Trophoblast cell (in vitro differentiated cells and primary cell): ENCODE results near the gene UBA6.

Experiments
- DNase-seq, 2 donors: peaks; one replicate each; pipeline ENCODE4 v3.0.0-alpha.2; 2016
- H2AFZ ChIP-seq: 2 replicates; pipeline ENCODE4 v1.6.1; 2013; ENCODE audit warnings: low read length, moderate library complexity, mild to moderate bottlenecking; ENCODE audit not compliant: insufficient read depth, poor library complexity
- H2AK5ac ChIP-seq: 2 replicates; pipeline ENCODE4 v1.6.1; 2013; ENCODE audit warnings: mild to moderate bottlenecking, low read length
- H2BK120ac ChIP-seq: 2 replicates; pipeline ENCODE4 v1.6.1; 2013; ENCODE audit warnings: low read length, mild to moderate bottlenecking, moderate library complexity; ENCODE audit not compliant: insufficient read depth, poor library complexity
- H2BK12ac ChIP-seq: 2 replicates; pipeline ENCODE4 v1.6.1; 2013; ENCODE audit warnings: mild to moderate bottlenecking, low read length, moderate library complexity
- H2BK5ac ChIP-seq: 2 replicates; pipeline ENCODE4 v1.6.1; 2013; ENCODE audit warnings: low read length, low read depth, moderate library complexity, mild to moderate bottlenecking; ENCODE audit not compliant: poor library complexity
- H3K14ac ChIP-seq: 2 replicates; pipeline ENCODE4 v1.6.1; 2013; ENCODE audit warnings: mild to moderate bottlenecking, low read length
- H3K18ac ChIP-seq: 2 replicates; pipeline ENCODE4 v1.6.1; 2013; ENCODE audit warnings: mild to moderate bottlenecking, low read length
- H3K23ac ChIP-seq: 2 replicates; pipeline ENCODE4 v1.6.1; 2013; ENCODE audit warnings: low read length
- H3K27ac ChIP-seq: 2 replicates; pipeline ENCODE4 v1.5.1; 2013; ENCODE audit warnings: low read depth, mild to moderate bottlenecking, inconsistent platforms, low read length, moderate library complexity
- H3K27me3 ChIP-seq: 2 replicates; pipeline ENCODE4 v1.6.1; 2013; ENCODE audit warnings: inconsistent platforms, mild to moderate bottlenecking, low read length, moderate library complexity; ENCODE audit not compliant: insufficient read depth
- H3K36me3 ChIP-seq, 2 experiments: 1 replicate in 1 of 2; 2 replicates in 1 of 2; pipeline ENCODE4 v1.6.1; 2013; ENCODE audit warnings: low read length in 2 of 2, mild to moderate bottlenecking in 2 of 2, moderate library complexity in 1 of 2; ENCODE audit not compliant: insufficient read depth in 2 of 2, control insufficient read depth in 1 of 2
- H3K4ac ChIP-seq: 2 replicates; pipeline ENCODE4 v1.6.1; 2013; ENCODE audit warnings: low read depth, mild to moderate bottlenecking, low read length, moderate library complexity
- H3K4me1 ChIP-seq, 2 experiments: 1 replicate in 1 of 2; 2 replicates in 1 of 2; pipeline ENCODE4 v1.6.1; 2013; ENCODE audit warnings: low read length in 2 of 2, mild to moderate bottlenecking in 2 of 2, moderate library complexity in 1 of 2; ENCODE audit not compliant: insufficient read depth in 2 of 2, control insufficient read depth in 1 of 2
- H3K4me2 ChIP-seq: 2 replicates; pipeline ENCODE4 v1.6.1; 2013; ENCODE audit warnings: inconsistent platforms, mild to moderate bottlenecking, low read length, moderate library complexity
- H3K4me3 ChIP-seq: 2 replicates; pipeline ENCODE4 v1.5.1; 2013; ENCODE audit warnings: mild to moderate bottlenecking, low read depth, low read length, inconsistent platforms
- H3K79me1 ChIP-seq: one replicate; pipeline ENCODE4 v1.6.1; 2013; ENCODE audit warnings: low read length
- H3K79me2 ChIP-seq: 2 replicates; pipeline ENCODE4 v1.6.1; 2013; ENCODE audit warnings: low read length, mild to moderate bottlenecking; ENCODE audit not compliant: control insufficient read depth, insufficient read depth, poor library complexity
- H3K9ac ChIP-seq: 2 replicates; pipeline ENCODE4 v1.6.1; 2013; ENCODE audit warnings: mild to moderate bottlenecking, low read length
- H3K9me3 ChIP-seq: 2 replicates; pipeline ENCODE4 v1.6.1; 2013; ENCODE audit warnings: low read depth, mild to moderate bottlenecking, control low read depth, inconsistent platforms, low read length; ENCODE audit not compliant: insufficient read depth
- H4K12ac ChIP-seq: 2 replicates; pipeline ENCODE4 v1.6.1; 2013; ENCODE audit warnings: low read depth, mild to moderate bottlenecking, low read length, moderate library complexity
- H4K8ac ChIP-seq: 2 replicates; pipeline ENCODE4 v1.6.1; 2013; ENCODE audit warnings: low read depth, mild to moderate bottlenecking, low read length, moderate library complexity
- H4K91ac ChIP-seq: one replicate; pipeline ENCODE4 v1.6.1; 2013; ENCODE audit warnings: low read depth, mild to moderate bottlenecking, low read length, moderate library complexity
- WGBS: extraction: QIAGEN DNeasy Blood & Tissue Kit; methylation state at CpG from one replicate; pipeline ENCODE4 v1.1.7; 2013; ENCODE audit warnings: missing lambda C conversion rate; ENCODE audit not compliant: insufficient read length, insufficient coverage; ENCODE audit errors: extremely low coverage; 5-methylcytosine and 5-hydroxymethylcytosine counted together

The UBA6 gene

DNA sequence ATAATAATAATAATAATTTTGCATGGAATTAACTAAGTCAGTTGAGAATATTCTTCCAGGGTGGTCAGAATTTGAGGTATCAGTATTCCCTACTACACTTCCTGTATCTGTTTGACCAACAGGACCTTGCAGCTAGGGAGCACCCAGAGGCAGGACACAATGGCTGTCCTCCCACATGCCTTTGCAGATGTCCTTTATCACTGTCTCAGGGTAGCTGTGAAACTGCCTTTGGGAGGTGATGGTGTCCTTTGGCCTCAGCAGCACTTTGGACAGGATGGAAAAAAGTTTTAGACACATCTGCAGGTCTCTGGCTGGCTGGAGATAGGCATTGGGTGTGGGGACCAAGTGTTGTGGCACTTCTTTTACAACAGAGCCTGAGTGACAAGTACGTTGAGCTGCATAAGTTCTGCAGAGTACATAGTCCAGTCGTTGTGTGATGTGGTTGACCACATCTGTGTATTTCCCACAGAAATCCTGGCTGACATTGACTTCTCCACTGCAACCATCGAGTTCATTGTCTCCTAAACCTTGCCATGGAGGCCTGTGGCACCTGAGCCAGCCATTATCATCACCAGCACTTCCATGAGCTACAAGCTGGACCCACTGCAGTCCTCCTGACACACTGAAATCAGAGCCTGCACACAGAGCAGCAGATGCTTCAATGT, 19.1 kb upstream of the UBA6 start:
- H2AFZ ChIP-seq = no peak overlapping the region
- no CpG with 5 or more reads among the region's 3 CpGs for WGBS

DNA sequence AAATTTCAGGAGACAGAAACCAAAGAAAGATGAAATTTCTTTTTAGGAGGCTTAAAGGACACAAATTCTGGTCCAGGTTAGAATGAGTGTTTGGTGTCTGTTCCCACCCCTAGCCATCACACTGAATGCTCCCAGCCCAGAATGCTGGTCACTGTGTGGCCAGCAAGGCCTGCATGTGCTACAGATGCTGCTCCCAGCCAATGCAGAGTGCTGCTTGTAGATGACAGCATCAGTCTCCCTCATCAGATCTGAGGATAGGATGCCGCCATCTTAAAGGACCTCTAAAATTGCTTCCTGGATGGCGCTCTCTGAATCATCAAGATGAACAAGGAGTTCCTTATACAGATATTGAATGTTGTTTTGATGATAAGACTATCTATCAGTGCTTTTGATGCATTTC, 17.9 kb upstream of the UBA6 start:
- no peak overlapping the region for H3K4me2 ChIP-seq
- H2BK12ac ChIP-seq = no peak overlapping the region
- no peak overlapping the region for H2BK120ac ChIP-seq
- H3K79me2 ChIP-seq = no peaks in the 10 kb centered on the region
- peak overlapping the region; percentile 15 for H4K91ac ChIP-seq
- no peak overlapping the region for H3K4ac ChIP-seq
- H3K79me1 ChIP-seq = peaks cover 3% of the 10 kb centered on the region
- no CpG with 5 or more reads among the region's 2 CpGs for WGBS
- H4K12ac ChIP-seq = no peak overlapping the region
- H2BK5ac ChIP-seq = no peak overlapping the region
- peaks cover 10 to 17% of the 10 kb centered on the region in 2 experiments for H3K4me1 ChIP-seq
- H4K8ac ChIP-seq = no peak overlapping the region
- H3K36me3 ChIP-seq = peaks cover 4 to 5% of the 10 kb centered on the region in 2 experiments
- no peak overlapping the region for H2AK5ac ChIP-seq
- H3K27me3 ChIP-seq = no peaks in the 10 kb centered on the region
- H3K27ac ChIP-seq = no peak overlapping the region
- no peak for DNase-seq
- no peak overlapping the region for H2AFZ ChIP-seq
- H3K4me3 ChIP-seq = no peak overlapping the region
- H3K14ac ChIP-seq = no peak overlapping the region
- H3K9me3 ChIP-seq = peaks cover 1% of the 10 kb centered on the region
- no peak overlapping the region for H3K18ac ChIP-seq
- no peak overlapping the region for H3K9ac ChIP-seq
- H3K23ac ChIP-seq = no peak overlapping the region

More for the DNA sequence above, 19.1 kb upstream of the UBA6 start:
- H3K9me3 ChIP-seq = peaks cover 3% of the 10 kb centered on the region
- peaks cover 3% of the 10 kb centered on the region for H3K79me1 ChIP-seq
- no peak overlapping the region for H4K91ac ChIP-seq
- H2BK5ac ChIP-seq = no peak overlapping the region
- H3K9ac ChIP-seq = no peak overlapping the region
- H3K18ac ChIP-seq = no peak overlapping the region
- H3K27ac ChIP-seq = no peak overlapping the region
- peaks cover 4 to 5% of the 10 kb centered on the region in 2 experiments for H3K36me3 ChIP-seq
- no peak overlapping the region for H4K12ac ChIP-seq
- H3K4ac ChIP-seq = no peak overlapping the region
- no peaks in the 10 kb centered on the region for H3K27me3 ChIP-seq
- H3K4me2 ChIP-seq = no peak overlapping the region
- H2BK120ac ChIP-seq = no peak overlapping the region
- H3K14ac ChIP-seq = no peak overlapping the region
- peaks cover 7 to 14% of the 10 kb centered on the region in 2 experiments for H3K4me1 ChIP-seq
- H2AK5ac ChIP-seq = no peak overlapping the region
- DNase-seq = no peak
- H4K8ac ChIP-seq = no peak overlapping the region
- no peak overlapping the region for H2BK12ac ChIP-seq
- H3K4me3 ChIP-seq = no peak overlapping the region
- no peaks in the 10 kb centered on the region for H3K79me2 ChIP-seq
- H3K23ac ChIP-seq = no peak overlapping the region

DNA sequence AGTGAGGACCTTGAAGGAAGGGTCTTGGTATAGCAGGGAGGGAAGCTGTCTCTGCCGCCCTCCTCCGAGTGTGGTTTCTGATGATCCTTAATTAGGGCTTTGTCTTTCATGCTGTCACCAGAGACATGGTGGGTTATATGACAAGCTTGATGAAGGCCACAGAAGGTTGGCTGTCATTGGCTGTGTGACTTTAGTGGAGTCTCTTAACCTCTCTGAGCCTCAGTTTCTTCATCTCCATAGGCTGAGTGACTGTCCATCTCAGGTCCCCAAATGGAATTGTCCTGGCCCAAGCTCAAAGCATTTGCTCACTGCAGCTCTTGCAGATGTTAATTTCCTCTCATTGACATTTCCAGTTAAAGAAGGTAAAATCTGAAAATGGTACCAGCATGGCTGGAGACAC, 16.6 kb upstream of the UBA6 start:
- Histone ChIP-seq H3K79me1 (peaks cover 5% of the 10 kb centered on the region), H2BK120ac (no peak overlapping the region), H3K79me2 (no peaks in the 10 kb centered on the region), H3K27ac (no peak overlapping the region), H2BK5ac (no peak overlapping the region), H3K4me3 (no peak overlapping the region), H4K12ac (no peak overlapping the region), H3K9me3 (no peaks in the 10 kb centered on the region), H3K27me3 (no peaks in the 10 kb centered on the region), H3K14ac (no peak overlapping the region), H2AK5ac (no peak overlapping the region), H3K4me1 (peaks cover 22 to 25% of the 10 kb centered on the region in 2 experiments), H2BK12ac (no peak overlapping the region), H3K36me3 (peaks cover 4 to 5% of the 10 kb centered on the region in 2 experiments), H2AFZ (no peak overlapping the region), H3K4ac (no peak overlapping the region), H4K8ac (no peak overlapping the region), H3K9ac (no peak overlapping the region), H4K91ac (no peak overlapping the region), H3K4me2 (no peak overlapping the region), H3K18ac (no peak overlapping the region), H3K23ac (no peak overlapping the region)
- no CpG with 5 or more reads among the region's 2 CpGs for WGBS
- DNase-seq = no peak

DNA sequence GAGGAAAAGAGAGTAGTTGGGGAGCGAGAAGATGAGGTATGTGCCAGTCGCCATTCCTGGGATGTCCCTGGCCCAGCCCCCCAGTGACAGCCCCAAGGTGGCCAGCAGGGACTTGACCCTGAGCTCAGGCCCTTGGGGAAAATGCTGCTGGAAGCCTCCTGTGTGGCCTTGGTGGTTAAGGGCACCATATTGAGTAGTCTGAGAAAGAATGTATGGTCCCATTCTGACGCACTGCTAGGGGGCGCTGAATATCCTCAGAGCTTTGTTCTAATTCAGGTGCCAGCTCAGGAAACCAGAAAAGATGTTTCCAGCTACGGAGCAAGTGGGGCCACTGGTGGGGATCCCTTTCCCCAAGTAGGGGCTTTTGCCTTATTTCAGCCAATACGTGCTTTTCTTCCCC, 14.0 kb upstream of the UBA6 start:
- peaks cover 19% of the 10 kb centered on the region in 2 experiments for H3K4me1 ChIP-seq
- H3K14ac ChIP-seq = no peak overlapping the region

More for the DNA sequence above, 14.0 kb upstream of the UBA6 start:
- Histone ChIP-seq H4K91ac (no peak overlapping the region), H3K23ac (no peak overlapping the region), H3K27ac (no peak overlapping the region), H2AK5ac (no peak overlapping the region), H2AFZ (no peak overlapping the region), H2BK12ac (peak overlapping the region; percentile 46), H3K36me3 (peaks cover 0 to 4% of the 10 kb centered on the region in 2 experiments), H3K9ac (no peak overlapping the region), H2BK5ac (no peak overlapping the region), H3K18ac (no peak overlapping the region), H3K4ac (no peak overlapping the region), H4K8ac (no peak overlapping the region), H3K4me3 (no peak overlapping the region), H3K27me3 (no peaks in the 10 kb centered on the region), H3K9me3 (no peaks in the 10 kb centered on the region), H3K79me1 (peaks cover 2% of the 10 kb centered on the region), H3K79me2 (no peaks in the 10 kb centered on the region), H4K12ac (no peak overlapping the region), H2BK120ac (no peak overlapping the region), H3K4me2 (no peak overlapping the region)
- WGBS = no CpG with 5 or more reads among the region's 6 CpGs
- no peak for DNase-seq
